Endothelial cell of umbilical vein (primary cell): ENCODE measurements around the gene KCNH4.

Experiments used
- EZH2 ChIP-seq: IDR thresholded peaks from 2 replicates; pipeline ENCODE4 v1.6.1; 2012; ENCODE audit warnings: borderline replicate concordance, low read depth, mild to moderate bottlenecking, moderate library complexity, low read length, inconsistent platforms; ENCODE audit not compliant: severe bottlenecking
- FOS ChIP-seq: IDR thresholded peaks from 2 replicates; pipeline ENCODE4 v1.6.1; 2011; ENCODE audit warnings: mild to moderate bottlenecking, low read length, moderate library complexity, borderline replicate concordance; ENCODE audit not compliant: insufficient read depth
- MYC ChIP-seq: IDR thresholded peaks from one replicate; pipeline ENCODE4 v1.6.1; 2011; ENCODE audit warnings: mild to moderate bottlenecking, low read depth, low read length
- POLR2A ChIP-seq: IDR thresholded peaks from 2 replicates; pipeline ENCODE4 v1.6.1; 2012; ENCODE audit warnings: low read depth, mild to moderate bottlenecking, control low read depth, low read length
- POLR2AphosphoS5 ChIP-seq: IDR thresholded peaks from 2 replicates; pipeline ENCODE4 v1.6.1; 2012; ENCODE audit warnings: low read depth, mild to moderate bottlenecking, control low read depth, low read length, moderate library complexity; ENCODE audit not compliant: insufficient read depth
- TF ChIP-seq, protein P1 (sequence below), 2 donors: IDR thresholded peaks; 1 replicate in 1 of 2; 2 replicates in 1 of 2; pipeline ENCODE4 v1.5.1; 2011; ENCODE audit warnings: low read length in 2 of 2, mild to moderate bottlenecking in 2 of 2, moderate library complexity in 2 of 2, control low read depth in 1 of 2, inconsistent platforms in 1 of 2, low read depth in 1 of 2; ENCODE audit not compliant: insufficient read depth in 1 of 2; ENCODE audit errors: extremely low read depth in 1 of 2

DNA sequence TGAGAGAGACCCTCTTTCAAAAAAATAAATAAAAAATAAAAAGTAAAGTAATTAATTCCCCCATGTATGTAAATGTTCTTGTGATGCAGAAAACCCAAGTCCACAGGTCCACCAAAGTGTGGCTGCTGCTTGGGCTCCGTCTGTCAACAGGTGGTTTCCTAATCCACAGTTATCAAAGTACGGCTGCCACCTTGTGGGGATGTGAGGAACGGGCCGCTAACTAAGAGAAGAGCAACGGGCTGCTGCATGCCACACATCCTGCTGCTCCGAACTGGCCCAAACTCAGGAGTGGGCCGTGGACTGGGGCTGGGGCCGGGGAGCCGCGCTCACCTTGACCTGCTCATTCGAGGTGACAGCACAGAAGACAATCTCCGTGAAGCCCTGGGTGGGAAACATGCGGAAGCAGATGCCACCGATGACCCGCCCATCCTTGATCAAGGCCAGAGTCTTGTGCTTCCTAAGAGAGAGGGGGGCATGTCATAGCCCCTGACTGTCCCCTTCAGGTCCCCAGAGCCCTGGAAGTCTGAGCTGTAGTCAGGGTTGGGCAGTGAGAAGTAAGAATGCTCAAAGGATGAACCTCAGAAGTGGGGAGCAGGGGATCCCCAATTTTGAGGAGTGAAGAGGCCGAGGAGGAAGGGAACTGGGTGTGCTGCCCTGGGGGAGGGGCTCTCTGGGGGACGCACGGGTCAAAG, 64.1 kb downstream of the KCNH4 start:
- TF ChIP-seq, protein P1, sequence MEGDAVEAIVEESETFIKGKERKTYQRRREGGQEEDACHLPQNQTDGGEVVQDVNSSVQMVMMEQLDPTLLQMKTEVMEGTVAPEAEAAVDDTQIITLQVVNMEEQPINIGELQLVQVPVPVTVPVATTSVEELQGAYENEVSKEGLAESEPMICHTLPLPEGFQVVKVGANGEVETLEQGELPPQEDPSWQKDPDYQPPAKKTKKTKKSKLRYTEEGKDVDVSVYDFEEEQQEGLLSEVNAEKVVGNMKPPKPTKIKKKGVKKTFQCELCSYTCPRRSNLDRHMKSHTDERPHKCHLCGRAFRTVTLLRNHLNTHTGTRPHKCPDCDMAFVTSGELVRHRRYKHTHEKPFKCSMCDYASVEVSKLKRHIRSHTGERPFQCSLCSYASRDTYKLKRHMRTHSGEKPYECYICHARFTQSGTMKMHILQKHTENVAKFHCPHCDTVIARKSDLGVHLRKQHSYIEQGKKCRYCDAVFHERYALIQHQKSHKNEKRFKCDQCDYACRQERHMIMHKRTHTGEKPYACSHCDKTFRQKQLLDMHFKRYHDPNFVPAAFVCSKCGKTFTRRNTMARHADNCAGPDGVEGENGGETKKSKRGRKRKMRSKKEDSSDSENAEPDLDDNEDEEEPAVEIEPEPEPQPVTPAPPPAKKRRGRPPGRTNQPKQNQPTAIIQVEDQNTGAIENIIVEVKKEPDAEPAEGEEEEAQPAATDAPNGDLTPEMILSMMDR (IDR thresholded peaks at IDR 0.05; ENCODE audit: extremely low read depth in 1 of 2, insufficient read depth in 1 of 2, low read depth in 1 of 2, low read length in 2 of 2) = peak; percentile 75 to 83
- TF ChIP-seq POLR2A = no peak
- TF ChIP-seq MYC = no peak
- TF ChIP-seq EZH2 = no peak
- TF ChIP-seq POLR2AphosphoS5 = no peak
- TF ChIP-seq FOS = no peak
